Vagina (tissue), 2 donors: ENCODE data around the gene BSG.

Source experiments
- POLR2A ChIP-seq, 2 donors: fragments of 450-650 bp; IDR thresholded peaks; one replicate each; pipeline ENCODE4 v1.6.1; 2017; ENCODE audit warnings: antibody characterized with exemption in 2 of 2, mild to moderate bottlenecking in 2 of 2, moderate library complexity in 2 of 2
- POLR2AphosphoS5 ChIP-seq, 2 donors: sonication (generic); formaldehyde crosslinking; IDR thresholded peaks; one replicate each; pipeline ENCODE4 v1.9.0; 2017; ENCODE audit warnings: antibody characterized with exemption in 2 of 2, mild to moderate bottlenecking in 2 of 2, low read depth in 1 of 2; ENCODE audit not compliant: insufficient read depth in 1 of 2
- TF ChIP-seq, protein P1 (sequence below), 3 experiments: fragments of 450-650 bp in 2 of 3; fragments of 200-600 bp in 1 of 3; sonication (generic) in 1 of 3; IDR thresholded peaks; one replicate each; pipeline ENCODE4 v1.5.1; 2017 to 2019; ENCODE audit warnings: antibody characterized with exemption in 3 of 3, mild to moderate bottlenecking in 2 of 3, moderate library complexity in 2 of 3

DNA sequence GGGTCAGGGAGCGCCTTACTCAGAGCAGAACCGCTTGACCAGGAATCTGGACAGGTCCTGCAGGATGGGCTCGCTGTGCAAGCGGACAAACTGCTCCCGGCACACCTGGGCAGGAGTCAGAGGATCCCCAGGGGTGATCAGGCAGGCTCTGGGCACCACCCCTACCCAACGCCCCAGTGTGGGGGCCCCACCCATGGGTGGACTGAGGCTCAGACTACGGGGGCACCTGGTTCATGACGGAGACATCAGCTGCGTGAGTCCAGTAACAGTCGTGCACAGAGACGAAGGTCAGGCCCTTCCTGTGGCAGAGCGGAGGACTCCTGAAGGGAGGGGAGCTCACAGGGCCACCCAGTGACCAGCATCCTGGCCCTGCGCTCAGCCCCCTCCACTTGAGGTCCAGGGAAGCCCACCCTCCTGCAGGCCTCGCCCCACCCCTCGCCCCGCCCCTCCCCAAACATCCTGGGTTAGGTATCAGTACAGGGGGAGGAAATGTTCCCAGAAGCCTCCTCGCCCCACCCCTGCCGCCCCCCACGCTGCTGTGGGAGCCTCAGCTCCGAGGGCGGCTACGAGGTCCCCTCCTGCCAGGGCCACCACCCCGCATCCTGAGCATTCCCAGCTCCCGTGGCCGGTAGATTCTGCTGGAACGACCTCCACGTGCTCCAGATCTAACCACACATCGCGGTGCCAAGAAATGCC is 45.3 kb downstream of the BSG start:
- TF ChIP-seq, protein P1, sequence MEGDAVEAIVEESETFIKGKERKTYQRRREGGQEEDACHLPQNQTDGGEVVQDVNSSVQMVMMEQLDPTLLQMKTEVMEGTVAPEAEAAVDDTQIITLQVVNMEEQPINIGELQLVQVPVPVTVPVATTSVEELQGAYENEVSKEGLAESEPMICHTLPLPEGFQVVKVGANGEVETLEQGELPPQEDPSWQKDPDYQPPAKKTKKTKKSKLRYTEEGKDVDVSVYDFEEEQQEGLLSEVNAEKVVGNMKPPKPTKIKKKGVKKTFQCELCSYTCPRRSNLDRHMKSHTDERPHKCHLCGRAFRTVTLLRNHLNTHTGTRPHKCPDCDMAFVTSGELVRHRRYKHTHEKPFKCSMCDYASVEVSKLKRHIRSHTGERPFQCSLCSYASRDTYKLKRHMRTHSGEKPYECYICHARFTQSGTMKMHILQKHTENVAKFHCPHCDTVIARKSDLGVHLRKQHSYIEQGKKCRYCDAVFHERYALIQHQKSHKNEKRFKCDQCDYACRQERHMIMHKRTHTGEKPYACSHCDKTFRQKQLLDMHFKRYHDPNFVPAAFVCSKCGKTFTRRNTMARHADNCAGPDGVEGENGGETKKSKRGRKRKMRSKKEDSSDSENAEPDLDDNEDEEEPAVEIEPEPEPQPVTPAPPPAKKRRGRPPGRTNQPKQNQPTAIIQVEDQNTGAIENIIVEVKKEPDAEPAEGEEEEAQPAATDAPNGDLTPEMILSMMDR (IDR thresholded peaks at IDR 0.05) = no peak
- TF ChIP-seq POLR2AphosphoS5 (IDR thresholded peaks at IDR 0.05; ENCODE audit: insufficient read depth in 1 of 2, low read depth in 1 of 2) (no peak), POLR2A (IDR thresholded peaks at IDR 0.05) (no peak)
